HepG2 (cell line): Measurements from ENCODE around the gene TANC1. TPM values are rescaled to one million over a fixed set of nuclear protein-coding genes. Genes with fewer than 3 reads are reported as not detected.

Source experiments
- ATAC-seq: fragments of 200-7000 bp; cut with Tn5 transposase; 3 replicates; pipeline ENCODE4 v1.9.1; 2020; ENCODE audit warnings: mild to moderate bottlenecking, moderate library complexity
- BruUV-seq: library from RNA; stranded (reverse); fragments of 400-500 nt; replicated peaks from 2 replicates; lab custom pipeline; 2021; lab: Mats Ljungman, UMichigan
- CTCF ChIA-PET: fragments of 300-600 bp; formaldehyde crosslinking; extraction: SDS; loops from one replicate; lab custom pipeline; 2021; ENCODE audit warnings: low total read pairs, inconsistent platforms, low intra/inter-chr PET ratio; lab: Yijun Ruan, JAX
- POLR2A ChIA-PET: fragments of 350-600 bp; sonication (Branson Sonifier 250); formaldehyde crosslinking; loops from one replicate; lab custom pipeline; 2020; ENCODE audit warnings: antibody characterized with exemption, inconsistent platforms; lab: Yijun Ruan, JAX
- DNase-seq: peaks from one replicate; pipeline ENCODE4 v3.0.0-alpha.2; 2015; ENCODE audit warnings: low spot score
- FAIRE-seq: peaks from 3 replicates; lab custom pipeline; 2011; peaks lifted over from hg19 to GRCh38; lab: Jason Lieb, UNC
- H2AFZ ChIP-seq: one replicate; pipeline ENCODE4 v1.6.1; 2011; ENCODE audit warnings: low read length, inconsistent platforms
- H3K27ac ChIP-seq: fragments of 300-600 bp; 3 replicates; pipeline ENCODE4 v1.8.0; 2011; ENCODE audit warnings: mixed run types, mild to moderate bottlenecking, mixed read lengths, low read length, inconsistent platforms; ENCODE audit not compliant: insufficient read depth; ENCODE audit errors: extremely low read length
- H3K27me3 ChIP-seq, 2 experiments: fragments of 200-600 bp in 1 of 2; 2 replicates in 1 of 2; 3 replicates in 1 of 2; pipeline versions ENCODE4 v1.6.0 to v1.8.0; 2011; ENCODE audit warnings: low read length in 2 of 2, mild to moderate bottlenecking in 2 of 2, moderate library complexity in 2 of 2, inconsistent platforms in 1 of 2; ENCODE audit not compliant: insufficient read depth in 2 of 2, control insufficient read depth in 1 of 2
- H3K36me3 ChIP-seq, 2 experiments: fragments of 200-600 bp in 1 of 2; replicated peaks in 1 of 2; 2 replicates in 1 of 2; 3 replicates in 1 of 2; pipeline versions ENCODE4 v1.5.1 to v1.8.0; 2011; ENCODE audit warnings: low read length in 2 of 2, inconsistent platforms in 1 of 2; ENCODE audit not compliant: insufficient read depth in 2 of 2, control insufficient read depth in 1 of 2
- H3K4me1 ChIP-seq: 2 replicates; pipeline ENCODE4 v1.5.1; 2012; ENCODE audit warnings: low read length, inconsistent platforms; ENCODE audit not compliant: insufficient read depth
- H3K4me2 ChIP-seq: 2 replicates; pipeline ENCODE4 v1.6.0; 2011; ENCODE audit warnings: low read depth, low read length, inconsistent platforms
- H3K4me3 ChIP-seq, 3 experiments: fragments of 200-600 bp in 1 of 3; sonication (generic), shearing (Covaris generic) in 1 of 3; replicated peaks in 1 of 3; 2 replicates each; pipeline ENCODE4 v1.5.1; 2011 to 2016; ENCODE audit warnings: low read length in 3 of 3, inconsistent platforms in 2 of 3, low read depth in 2 of 3, mild to moderate bottlenecking in 2 of 3, control low read depth in 1 of 3, mixed read lengths in 1 of 3; ENCODE audit not compliant: insufficient read depth in 1 of 3
- H3K79me2 ChIP-seq: one replicate; pipeline ENCODE4 v1.6.1; 2011; ENCODE audit warnings: low read length, inconsistent platforms; ENCODE audit not compliant: insufficient read depth
- H3K9ac ChIP-seq: 2 replicates; pipeline ENCODE4 v1.6.0; 2011; ENCODE audit warnings: mild to moderate bottlenecking, low read depth, low read length, inconsistent platforms; ENCODE audit not compliant: insufficient read depth
- H3K9me3 ChIP-seq: 2 replicates; pipeline ENCODE4 v1.5.1; 2012; ENCODE audit warnings: mild to moderate bottlenecking, low read length
- H4K20me1 ChIP-seq: 2 replicates; pipeline ENCODE4 v1.6.0; 2011; ENCODE audit warnings: inconsistent platforms, mild to moderate bottlenecking, low read length, moderate library complexity; ENCODE audit not compliant: insufficient read depth
- SMARCE1 ChIP-seq: fragments of 450-650 bp; IDR thresholded peaks from 2 replicates; pipeline ENCODE4 v1.6.1; 2017; ENCODE audit warnings: borderline replicate concordance
- SOX13 ChIP-seq, 3 experiments: fragments of 450-650 bp in 1 of 3; sonication (generic) in 1 of 3; formaldehyde crosslinking in 1 of 3; IDR thresholded peaks in 2 of 3; conservative IDR thresholded peaks in 1 of 3; 2 replicates each; pipeline versions ENCODE4 v1.5.0 to v1.6.1; 2016 to 2020; ENCODE audit warnings: antibody characterized with exemption in 1 of 3, mild to moderate bottlenecking in 1 of 3, missing compliant biosample characterization in 1 of 3, missing genetic modification reagents in 1 of 3, moderate library complexity in 1 of 3
- WGBS: methylation state at CpG from one replicate; pipeline ENCODE4 v1.1.6; 2017; ENCODE audit warnings: low lambda C conversion rate; 5-methylcytosine and 5-hydroxymethylcytosine counted together
- in situ Hi-C: cut with HindIII; loops from 2 replicates; pipeline ENCODE4 v1.10.0; 2017; ENCODE audit warnings: low pct_unique_long_range_greater_than_20kb; ENCODE audit not compliant: extremely low pct_ligation_motif_present
- intact Hi-C: fragments of 100-400 bp; cut with micrococcal nuclease; formaldehyde crosslinking; loops from one replicate; pipeline ENCODE4 v1.10.0; 2022; ENCODE audit not compliant: unreplicated experiment
- polyA plus RNA-seq, 8 experiments: library from polyadenylated mRNA; depleted of rRNA in 3 of 8; stranded (reverse) in 7 of 8; unstranded in 1 of 8; fragments of >200 nt; fragmentation: Illumina TruSeq in 4 of 8; extraction: Trizol in 4 of 8; gene quantifications; 2 replicates each; pipeline versions ENCODE4 v1.2.1 to v1.2.3, GENCODE V29; 2011 to 2016; ENCODE audit warnings: low read depth in 4 of 8, missing spikeins in 1 of 8, mixed read lengths in 1 of 8; ENCODE audit not compliant: insufficient read depth in 1 of 8
- total RNA-seq, 5 experiments: library from RNA; depleted of rRNA; stranded (reverse); fragments of >200 nt; fragmentation: Illumina TruSeq; extraction: Trizol; gene quantifications; 2 replicates each; pipeline ENCODE4 v1.2.3, GENCODE V29; 2016; ENCODE audit warnings: low read depth in 1 of 5
- TF ChIP-seq, protein P1 (sequence below): sonication (generic); formaldehyde crosslinking; IDR thresholded peaks from 2 replicates; pipeline ENCODE4 v1.8.1; 2023; ENCODE audit warnings: mild to moderate bottlenecking, missing genetic modification reagents
- TF ChIP-seq, protein P2 (sequence below): sonication (generic); formaldehyde crosslinking; IDR thresholded peaks from 2 replicates; pipeline ENCODE4 v1.4.0; 2020; ENCODE audit warnings: mild to moderate bottlenecking, missing genetic modification reagents

TANC1 gene
- total and polyA plus RNA-seq, 2 of the 13 experiments (the other 11 are each of a cell fraction or from before 2014, with no cell fraction given): 2.3 to 5.6 TPM

GRCh38 chr2:159034713-159035112, 66.3 kb downstream of the TANC1 start:
- Histone ChIP-seq H3K9ac (no peak overlapping the region), H3K27me3 (no peaks in the 10 kb centered on the region), H4K20me1 (no peaks in the 10 kb centered on the region), H2AFZ (no peak overlapping the region), H3K9me3 (no peaks in the 10 kb centered on the region), H3K27ac (no peak overlapping the region), H3K4me1 (peaks cover 25% of the 10 kb centered on the region), H3K4me2 (no peak overlapping the region), H3K79me2 (no peaks in the 10 kb centered on the region), H3K36me3 (no peaks in the 10 kb centered on the region)
- CTCF ChIA-PET: interaction anchor here (2.9 kb wide), 1 partner anchor 84 kb away, joined by 18 read pairs; no protein-coding TSS in a partner anchor
- 40% methylated on average over 7 of the region's 7 CpGs for WGBS
- no peak for ATAC-seq
- intact Hi-C loops (loop anchor here (5.0 kb wide), 1 partner anchor 773 kb away; no protein-coding TSS in a partner anchor), in situ Hi-C loops (loop anchor here (10.0 kb wide), 1 partner anchor 80 kb away; no protein-coding TSS in a partner anchor)
- FAIRE-seq: no peak
- no TSS peak for BruUV-seq
- peak; percentile 15 for DNase-seq
- TF ChIP-seq SOX13 (IDR thresholded peaks at IDR 0.05) (no peak), SOX13 (CRISPR knock-in tag; conservative IDR thresholded peaks at IDR 0.05 in 1 of 2, IDR thresholded peaks at IDR 0.05 in 1 of 2) (peak in 1 of 2 experiments; percentile 27; a peak in 2 of 4 replicates), SMARCE1 (no peak)
- TF ChIP-seq, protein P1, sequence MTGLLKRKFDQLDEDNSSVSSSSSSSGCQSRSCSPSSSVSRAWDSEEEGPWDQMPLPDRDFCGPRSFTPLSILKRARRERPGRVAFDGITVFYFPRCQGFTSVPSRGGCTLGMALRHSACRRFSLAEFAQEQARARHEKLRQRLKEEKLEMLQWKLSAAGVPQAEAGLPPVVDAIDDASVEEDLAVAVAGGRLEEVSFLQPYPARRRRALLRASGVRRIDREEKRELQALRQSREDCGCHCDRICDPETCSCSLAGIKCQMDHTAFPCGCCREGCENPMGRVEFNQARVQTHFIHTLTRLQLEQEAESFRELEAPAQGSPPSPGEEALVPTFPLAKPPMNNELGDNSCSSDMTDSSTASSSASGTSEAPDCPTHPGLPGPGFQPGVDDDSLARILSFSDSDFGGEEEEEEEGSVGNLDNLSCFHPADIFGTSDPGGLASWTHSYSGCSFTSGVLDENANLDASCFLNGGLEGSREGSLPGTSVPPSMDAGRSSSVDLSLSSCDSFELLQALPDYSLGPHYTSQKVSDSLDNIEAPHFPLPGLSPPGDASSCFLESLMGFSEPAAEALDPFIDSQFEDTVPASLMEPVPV: no peak
- TF ChIP-seq, protein P2, sequence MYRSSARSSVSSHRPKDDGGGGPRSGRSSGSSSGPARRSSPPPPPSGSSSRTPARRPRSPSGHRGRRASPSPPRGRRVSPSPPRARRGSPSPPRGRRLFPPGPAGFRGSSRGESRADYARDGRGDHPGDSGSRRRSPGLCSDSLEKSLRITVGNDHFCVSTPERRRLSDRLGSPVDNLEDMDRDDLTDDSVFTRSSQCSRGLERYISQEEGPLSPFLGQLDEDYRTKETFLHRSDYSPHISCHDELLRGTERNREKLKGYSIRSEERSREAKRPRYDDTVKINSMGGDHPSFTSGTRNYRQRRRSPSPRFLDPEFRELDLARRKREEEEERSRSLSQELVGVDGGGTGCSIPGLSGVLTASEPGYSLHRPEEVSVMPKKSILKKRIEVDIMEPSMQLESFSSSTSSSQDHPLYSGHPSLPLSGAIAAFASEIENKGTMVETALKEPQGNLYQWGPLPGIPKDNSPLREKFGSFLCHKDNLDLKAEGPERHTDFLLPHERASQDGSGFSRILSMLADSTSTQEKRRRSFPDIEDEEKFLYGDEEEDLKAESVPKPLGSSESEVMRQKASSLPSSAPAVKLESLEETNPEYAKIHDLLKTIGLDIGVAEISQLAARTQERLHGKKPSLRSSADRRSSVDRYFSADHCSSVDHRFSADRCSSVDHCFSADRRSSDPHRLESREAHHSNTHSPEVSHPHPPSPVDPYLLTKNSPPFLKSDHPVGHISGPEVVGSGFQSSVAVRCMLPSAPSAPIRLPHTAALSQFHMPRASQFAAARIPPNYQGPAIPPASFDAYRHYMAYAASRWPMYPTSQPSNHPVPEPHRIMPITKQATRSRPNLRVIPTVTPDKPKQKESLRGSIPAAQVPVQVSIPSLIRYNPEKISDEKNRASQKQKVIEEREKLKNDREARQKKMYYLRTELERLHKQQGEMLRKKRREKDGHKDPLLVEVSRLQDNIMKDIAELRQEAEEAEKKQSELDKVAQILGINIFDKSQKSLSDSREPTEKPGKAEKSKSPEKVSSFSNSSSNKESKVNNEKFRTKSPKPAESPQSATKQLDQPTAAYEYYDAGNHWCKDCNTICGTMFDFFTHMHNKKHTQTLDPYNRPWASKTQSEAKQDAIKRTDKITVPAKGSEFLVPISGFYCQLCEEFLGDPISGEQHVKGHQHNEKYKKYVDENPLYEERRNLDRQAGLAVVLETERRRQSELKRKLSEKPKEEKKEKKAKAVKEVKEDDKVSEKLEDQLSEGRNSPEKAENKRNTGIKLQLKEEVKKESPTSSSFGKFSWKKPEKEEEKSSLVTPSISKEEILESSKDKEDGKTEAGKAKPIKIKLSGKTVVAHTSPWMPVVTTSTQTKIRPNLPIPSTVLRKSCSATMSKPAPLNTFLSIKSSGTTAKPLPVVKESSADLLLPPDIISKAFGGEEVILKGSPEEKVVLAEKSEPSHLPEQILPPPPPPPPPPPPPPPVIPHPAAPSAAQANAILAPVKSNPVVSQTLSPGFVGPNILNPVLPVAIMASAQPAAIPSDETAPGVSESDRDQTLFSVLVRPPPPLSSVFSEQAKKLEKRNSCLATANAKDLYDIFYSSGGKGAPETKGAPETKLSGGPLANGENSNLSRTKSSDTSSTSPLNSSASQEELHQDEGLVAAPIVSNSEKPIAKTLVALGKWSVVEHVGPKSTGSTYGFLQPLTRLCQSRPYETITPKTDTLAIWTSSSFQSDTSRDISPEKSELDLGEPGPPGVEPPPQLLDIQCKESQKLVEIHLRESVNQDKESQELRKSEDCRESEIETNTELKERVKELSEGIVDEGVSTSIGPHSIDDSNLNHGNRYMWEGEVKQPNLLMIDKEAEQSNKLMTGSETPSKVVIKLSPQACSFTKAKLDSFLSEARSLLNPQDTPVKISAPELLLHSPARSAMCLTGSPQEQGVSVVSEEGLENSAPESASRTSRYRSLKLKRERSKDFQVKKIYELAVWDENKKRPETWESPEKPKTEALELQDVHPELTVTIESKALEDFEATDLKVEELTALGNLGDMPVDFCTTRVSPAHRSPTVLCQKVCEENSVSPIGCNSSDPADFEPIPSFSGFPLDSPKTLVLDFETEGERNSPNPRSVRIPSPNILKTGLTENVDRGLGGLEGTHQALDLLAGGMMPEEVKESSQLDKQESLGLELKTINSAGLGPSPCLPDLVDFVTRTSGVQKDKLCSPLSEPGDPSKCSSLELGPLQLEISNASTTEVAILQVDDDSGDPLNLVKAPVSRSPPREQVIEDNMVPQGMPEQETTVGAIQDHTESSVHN: no peak
- TF ChIP-seq, all 625 proteins: peak for 1
- POLR2A ChIA-PET: interaction anchor here (1.4 kb wide), 1 partner anchor 36 kb away, joined by 3 read pairs; no protein-coding TSS in a partner anchor
- no peak overlapping the region for H3K4me3 ChIP-seq
